Stimulated activated CD4-positive, alpha-beta T cell treated with anti-CD3 and anti-CD28 coated beads, Interleukin-2, amount 100 ng/mL, for 24 hours (primary cell): Measurements from ENCODE around the gene CLPTM1L.
"Not testable (repeated sequence)": the region's sequence is repeated elsewhere in the genome, so short reads cannot be mapped to it uniquely, and the experiment has no call there.

Experiments used
- DNase-seq, 2 donors: peaks; one replicate each; pipeline ENCODE4 v3.0.0-alpha.2; 2020

CLPTM1L gene

DNA sequence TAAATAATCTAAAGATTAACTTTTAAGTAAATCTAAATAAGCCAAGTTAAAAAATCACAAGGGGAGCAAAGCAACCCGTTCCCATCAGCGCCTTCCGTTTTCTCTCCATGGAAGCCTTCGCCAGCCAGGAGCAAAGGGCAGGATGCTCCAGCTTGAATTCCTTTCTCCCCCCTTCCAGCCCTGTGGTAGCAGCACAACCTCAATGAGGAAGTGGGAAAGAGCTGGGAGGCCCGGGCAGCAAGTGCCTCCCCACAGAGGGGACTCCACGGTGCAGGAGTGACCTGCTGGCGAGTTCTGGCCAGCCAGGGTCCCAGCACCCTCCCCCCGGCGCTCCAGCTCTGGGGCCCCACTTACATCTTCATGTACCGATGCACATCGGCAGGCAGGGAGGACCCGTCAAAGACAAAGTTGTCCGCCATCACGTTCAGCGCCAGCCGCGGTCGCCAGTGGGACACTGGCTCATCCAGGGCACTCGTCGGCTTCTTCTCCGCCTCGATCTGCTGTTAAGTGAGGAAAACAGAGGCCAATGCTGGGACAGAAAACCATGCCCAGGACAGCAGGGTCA lies 6.3 kb downstream of the CLPTM1L start:
- DNase-seq: no peak

DNA sequence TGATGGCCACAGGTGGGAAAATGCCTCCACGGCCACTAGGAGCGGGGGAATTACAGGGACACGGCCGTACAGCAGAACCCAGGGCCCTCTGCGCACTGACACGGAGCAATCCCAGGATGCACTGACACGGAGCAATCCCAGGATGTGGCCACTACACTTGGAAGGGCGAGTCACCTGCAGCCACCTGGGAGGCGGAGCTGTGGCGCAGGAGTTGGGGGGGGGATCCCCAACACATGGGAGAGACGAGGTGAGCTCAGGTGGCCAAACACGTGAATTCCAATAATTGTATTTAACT lies 6.8 kb downstream of the CLPTM1L start:
- DNase-seq: no peak

DNA sequence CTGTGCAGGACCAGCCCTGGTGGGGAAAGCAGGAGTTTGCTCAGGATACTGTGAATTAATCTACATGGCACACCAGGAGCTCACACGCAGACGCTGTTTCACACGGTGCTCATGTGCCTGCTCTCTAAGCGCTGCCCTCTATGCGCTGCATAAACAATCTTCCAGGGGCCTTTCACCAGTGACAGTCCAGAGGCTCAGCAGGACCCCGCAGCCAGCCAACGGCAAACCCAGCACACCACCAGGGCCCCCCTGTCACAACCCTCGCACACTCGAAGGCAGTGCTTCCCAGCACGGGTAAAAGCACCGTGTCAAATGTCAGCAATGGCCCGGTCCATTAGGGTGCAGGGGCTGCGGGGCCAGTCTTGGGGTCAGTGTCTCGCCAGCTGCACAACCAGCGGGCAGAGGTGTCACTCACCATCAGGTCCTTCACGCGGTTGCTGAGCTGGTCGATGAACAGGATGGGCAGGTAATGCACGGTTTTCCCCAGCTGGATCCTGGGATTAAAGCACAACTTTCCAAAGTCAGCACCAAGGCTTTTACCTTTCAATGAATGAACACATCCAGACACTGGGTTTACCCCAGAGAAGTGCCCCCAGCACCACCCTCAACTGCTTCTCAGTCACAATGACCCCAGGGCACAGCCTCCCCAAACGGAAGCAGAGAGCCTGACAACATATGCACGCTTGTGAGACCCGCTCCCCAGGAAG lies 7.3 kb downstream of the CLPTM1L start:
- no peak for DNase-seq

DNA sequence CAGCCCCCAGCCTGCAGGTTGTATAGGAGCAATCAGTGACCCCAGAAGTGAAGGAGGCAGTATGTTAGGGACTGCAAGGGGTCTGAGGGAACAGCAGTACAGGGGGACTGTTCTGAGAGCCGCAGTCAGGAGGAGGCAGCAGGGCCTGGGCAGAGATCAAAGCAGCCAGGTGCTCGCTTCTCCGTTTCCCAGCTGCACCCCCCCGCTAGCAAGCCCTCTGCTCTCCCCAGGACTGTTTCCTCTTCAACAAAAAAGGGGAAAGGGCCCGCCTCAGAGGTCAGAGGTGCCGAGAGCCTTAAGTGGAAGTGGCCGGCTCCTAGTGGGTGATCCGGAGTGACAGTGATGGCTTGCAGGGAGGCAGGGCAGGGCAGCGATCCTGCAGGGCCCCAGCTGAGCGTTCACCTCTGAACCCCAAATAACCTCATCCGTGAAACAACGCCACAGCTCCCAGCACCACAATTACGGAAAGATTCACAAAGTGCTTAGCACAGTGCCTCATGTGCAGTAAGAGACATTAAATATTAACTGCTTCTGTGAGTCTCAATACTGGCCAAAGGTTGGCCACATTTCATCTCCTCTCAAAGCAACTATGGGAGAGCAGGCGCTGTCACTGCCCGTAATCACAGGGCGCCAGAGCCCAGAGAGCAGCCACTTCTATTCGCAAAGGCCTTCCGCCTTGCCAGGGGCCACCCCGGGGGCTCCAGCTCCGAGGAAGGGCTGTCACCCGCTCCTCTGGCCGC lies 8.0 kb downstream of the CLPTM1L start:
- DNase-seq: no peak

DNA sequence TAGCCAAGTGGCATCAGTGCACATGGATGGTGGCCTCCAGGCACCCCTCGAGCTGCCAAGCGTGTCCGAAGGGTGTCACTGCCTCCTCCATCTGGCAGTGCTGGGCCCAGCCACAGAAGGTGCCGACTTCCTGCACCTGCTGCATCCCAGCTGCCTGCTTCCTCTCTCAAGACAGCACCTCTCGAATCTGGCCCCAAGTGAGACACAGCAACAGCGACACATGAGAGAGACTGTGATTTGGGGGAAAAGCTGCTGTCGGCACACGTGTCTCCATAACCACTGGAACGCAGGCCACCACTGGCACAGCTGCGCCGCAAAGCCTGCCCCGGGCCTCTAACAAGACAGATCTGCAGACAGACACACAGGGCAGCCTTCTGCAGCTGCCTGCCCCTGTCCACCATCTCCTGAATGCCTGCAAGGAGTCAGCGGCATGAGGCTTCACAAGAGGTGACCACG lies 8.8 kb downstream of the CLPTM1L start:
- no peak for DNase-seq

DNA sequence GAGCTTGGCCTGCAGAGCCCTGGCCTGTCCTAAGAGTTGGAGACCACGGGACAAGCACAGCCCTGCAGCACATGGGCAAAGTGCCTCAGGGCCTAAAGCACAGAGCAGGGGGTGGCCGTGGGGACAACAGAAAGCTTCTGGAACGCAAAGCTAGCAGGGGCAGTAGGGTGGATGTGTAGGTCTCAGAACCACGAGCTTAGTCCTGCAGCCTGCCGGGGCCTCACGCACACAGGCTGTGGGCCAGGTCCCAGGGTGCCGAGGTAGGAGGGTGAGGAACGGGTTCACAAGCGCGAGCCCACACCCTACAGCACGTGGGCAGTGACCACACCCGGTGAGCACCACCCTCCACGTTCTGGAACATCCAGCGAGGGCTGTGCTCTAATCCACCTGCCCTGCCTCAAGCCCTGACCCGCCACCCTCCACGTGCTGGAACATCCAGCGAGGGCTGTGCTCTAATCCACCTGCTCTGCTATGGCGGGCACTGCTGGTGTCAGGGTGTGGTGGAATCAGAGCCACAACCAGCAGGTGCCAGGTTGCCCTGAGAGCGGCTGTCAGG lies 9.3 kb downstream of the CLPTM1L start:
- no peak for DNase-seq

DNA sequence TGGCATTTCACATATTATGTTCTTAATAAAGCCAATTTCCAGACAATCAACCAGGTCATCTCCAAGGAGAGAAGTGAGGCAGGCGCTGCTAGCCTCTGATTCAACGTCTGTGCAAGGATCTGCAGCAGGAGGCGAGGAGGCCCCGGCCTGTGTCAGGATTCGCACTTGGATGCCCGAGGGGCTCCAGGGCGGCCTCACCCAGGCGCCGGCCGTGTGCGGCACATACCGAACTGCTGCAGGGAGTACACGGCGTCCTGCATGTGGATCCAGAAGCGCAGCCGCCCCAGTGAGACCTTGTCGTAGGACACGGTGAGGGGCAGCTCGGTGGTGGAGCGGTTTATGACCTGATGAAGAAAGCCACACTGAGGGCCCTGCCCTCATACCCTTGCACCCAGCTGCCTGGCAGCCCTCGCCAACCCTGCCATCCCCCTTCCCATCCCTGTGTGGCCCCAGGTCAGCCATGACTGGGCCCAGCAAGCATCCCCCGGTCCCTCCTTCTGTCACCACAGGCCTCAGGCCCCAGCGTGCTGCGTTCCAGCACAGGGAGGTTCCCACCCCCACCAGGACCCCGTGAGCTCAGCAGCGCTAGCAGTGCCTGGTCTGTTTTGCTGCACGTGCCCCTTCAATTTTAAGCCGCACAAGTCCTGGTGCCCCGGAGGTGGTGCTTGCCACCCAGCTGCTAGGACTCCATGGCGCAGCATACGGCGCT lies 9.9 kb downstream of the CLPTM1L start:
- DNase-seq: no peak

DNA sequence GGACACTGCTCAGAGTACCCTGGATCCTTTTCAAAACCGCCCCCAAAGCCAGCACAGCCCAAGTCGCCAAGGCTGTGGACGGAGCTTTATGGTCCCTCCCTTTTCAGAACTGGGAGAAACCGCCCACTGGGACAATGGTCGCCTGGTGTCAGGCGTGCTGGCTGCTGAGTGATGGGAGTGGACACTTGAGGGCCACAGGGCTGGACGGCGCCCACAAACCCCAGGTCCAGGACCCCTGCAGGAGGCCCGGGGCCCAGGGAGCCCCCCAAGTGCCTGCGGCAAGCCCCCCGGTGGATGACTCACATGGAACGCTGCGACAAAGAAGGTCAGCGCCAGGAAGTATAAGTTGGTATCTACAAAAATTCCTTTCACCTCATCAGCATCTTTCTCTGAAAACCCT lies 10.9 kb downstream of the CLPTM1L start:
- DNase-seq: no peak

DNA sequence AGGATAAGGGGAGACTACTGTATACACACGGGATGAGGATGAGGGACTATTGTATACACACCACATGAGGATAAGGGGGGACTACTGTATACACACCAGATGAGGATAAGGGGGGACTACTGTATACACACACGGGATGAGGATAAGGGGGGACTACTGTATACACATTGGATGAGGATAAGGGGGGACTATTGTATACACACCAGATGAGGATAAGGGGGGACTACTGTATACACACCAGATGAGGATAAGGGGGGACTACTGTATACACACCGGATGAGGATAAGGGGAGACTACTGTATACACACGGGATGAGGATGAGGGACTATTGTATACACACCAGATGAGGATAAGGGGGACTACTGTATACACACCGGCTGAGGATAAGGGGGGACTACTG lies 11.6 kb downstream of the CLPTM1L start:
- not testable (repeated sequence) for DNase-seq

DNA sequence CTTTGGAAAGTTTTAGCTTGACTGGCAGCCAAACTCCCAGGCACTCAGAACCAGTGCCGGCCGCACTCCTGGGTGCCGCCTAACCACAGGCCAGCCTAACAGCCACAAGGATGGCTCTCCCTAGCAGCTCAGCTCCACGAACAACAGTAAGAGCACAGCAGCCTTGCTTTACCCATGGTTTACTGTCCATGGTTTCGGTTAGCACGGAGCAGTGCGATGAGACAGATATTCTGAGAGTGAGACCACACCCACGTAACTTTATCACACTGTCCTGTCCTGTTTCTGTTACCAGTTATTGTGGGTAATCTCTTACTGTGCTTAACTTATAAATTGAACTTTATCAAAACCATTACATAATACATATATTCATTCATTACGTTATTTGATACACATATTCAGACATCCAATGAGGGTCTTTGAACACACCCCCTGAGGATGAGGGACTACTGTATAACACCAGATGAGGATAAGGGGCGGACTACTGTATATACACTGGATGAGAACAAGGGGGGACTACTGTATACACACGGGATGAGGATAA lies 12.4 kb downstream of the CLPTM1L start:
- no peak for DNase-seq

DNA sequence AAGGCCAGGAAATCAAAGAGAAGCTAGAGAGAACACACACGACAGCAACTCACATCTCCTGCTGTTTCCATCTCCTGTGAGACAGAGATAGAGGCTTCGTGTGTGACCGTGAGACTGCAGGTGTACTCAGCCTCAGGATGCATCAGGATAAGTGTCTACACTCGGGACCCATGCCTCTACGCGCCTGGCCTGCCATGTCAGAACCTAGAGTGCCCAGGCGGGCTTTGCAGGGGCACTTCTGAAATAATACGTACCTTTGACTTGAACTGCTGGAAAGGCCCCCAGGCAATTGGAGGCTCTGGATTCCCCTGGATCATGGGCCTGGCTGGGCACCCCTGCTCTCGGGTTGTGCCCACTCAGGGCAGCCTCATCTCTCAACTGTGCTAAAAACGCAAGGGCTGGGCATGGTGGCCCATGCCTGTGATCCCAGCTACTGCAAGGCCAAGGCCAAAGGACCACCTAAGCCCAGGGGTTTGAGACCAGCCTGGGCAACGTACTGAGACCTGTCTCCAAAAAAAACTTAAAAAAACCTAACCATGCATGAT lies 13.0 kb downstream of the CLPTM1L start:
- DNase-seq: no peak

DNA sequence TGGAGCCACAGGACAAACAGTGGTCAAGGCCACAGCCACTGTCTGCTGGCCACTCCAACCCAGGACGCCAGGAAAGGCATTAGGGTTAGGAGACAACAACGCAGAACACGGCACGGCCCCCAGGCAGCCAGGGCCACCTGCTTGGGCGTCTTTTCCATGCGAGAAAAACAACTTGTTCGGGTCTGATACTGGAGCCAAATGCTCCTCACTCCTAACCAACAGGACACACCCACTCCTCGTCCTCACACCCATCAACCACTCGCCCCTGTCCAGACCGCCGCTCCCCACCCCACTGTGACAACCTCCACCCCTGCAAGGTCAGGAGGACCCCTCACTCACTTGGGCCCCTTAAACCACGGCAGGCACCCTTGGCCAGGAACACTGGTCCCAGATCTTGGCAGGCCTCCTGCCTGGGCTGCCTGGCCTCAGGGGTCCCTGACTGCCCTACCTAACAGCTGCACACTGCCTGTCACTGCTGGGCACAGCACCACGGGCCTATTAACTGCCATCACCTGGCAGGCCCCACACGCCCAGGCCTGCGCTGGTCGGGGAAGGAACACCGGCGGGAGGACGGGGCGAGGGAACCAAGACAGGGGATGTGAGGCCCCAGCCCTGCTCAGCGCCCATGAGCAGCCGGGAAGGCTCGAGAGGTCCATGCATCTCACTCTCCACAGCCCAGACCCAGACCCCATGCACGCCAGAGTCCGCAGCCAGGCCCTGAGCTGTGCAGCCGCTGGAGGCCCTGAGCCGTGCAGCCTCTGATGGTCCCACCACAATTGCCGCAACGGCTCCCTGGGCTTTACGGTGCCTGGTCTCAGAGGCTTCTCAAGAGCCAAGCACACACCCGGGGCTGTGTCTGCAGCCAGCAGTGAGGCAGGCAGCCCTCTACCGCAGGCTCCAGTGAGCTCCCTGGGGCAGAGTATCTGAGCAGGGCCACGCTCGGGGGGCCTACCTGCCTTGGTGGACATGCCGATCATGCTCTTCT lies 13.8 kb downstream of the CLPTM1L start:
- no peak for DNase-seq

DNA sequence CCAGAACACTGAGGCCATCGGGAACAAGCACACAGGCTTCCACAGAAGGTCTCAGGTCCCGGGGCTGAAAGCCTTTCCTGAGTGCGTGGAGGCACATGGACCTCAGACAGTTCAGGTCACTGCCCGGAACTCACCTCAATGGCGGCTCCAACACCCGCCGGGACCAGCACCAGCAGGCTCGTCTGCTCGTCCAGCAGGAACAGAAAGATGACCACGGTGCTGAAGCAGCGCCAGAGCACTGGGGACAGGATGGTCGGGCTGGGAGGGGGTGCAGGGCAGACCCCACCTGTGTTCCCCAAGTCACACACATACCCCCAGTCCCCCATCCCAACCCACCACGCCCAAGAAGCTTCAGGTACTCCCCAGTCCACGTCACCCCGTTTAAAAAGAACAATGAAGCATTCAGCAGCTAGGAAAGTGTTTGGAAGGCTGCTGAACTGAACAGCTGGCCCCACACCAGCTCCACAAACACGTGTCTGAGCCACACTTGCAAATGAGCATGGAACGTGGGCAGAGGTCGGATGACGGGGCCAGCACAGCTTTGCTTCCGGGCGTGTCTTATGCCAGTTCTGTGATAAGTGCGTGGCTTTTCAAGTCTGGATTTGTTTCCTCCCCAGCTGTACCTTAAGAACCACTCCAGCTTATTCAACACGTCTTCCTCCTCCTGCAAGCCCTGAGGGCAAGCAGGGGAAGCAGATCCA lies 14.6 kb downstream of the CLPTM1L start:
- no peak for DNase-seq

DNA sequence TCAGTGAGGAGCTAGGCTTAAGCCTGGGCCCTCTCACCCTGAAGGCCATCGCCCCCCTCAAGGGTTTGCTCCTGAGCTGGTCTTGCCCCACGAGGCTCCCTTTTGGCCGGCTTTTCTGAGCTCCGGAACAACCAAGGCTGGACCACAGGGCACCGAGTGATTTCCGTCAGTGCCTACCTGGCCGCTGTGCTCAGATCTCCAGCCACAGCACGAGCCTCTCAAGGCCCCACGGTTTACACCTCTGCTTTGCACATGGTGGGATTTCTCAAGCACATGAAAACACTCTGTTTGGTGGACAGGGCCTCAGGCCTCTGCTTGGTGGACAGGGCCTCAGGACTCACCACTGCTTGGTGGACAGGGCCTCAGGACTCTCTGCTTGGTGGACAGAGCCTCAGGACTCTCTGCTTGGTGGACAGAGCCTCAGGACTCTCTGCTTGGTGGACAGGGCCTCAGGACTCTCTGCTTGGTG lies 15.8 kb downstream of the CLPTM1L start:
- no peak for DNase-seq

DNA sequence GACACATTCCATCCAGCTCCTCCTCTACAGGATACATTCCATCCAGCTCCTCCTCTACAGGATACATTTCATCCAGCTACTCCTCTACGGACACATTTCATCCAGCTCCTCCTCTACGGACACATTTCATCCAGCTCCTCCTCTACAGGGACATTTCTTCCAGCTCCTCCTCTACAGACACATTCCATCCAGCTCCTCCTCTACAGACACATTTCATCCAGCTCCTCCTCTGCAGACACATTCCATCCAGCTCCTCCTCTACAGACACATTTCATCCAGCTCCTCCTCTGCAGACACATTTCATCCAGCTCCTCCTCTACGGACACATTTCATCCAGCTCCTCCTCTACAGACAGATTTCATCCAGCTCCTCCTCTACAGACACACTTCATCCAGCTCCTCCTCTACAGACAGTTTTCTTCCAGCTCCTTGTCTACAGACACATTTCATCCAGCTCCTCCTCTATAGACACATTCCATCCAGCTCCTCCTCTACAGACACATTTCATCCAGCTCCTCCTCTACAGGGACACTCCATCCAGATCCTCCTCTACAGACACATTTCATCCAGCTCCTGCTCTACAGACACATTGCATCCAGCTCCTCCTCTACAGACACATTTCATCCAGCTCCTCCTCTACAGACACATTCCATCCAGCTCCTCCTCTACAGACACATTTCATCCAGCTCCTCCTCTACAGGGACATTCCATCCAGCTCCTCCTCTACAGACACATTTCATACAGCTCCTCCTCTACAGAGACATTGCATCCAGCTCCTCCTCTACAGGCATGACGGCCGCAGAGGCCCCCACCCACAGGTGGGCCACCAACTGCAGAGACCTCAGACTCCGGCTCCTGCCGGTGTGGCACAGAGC lies 16.4 kb downstream of the CLPTM1L start:
- DNase-seq: not testable (repeated sequence)

DNA sequence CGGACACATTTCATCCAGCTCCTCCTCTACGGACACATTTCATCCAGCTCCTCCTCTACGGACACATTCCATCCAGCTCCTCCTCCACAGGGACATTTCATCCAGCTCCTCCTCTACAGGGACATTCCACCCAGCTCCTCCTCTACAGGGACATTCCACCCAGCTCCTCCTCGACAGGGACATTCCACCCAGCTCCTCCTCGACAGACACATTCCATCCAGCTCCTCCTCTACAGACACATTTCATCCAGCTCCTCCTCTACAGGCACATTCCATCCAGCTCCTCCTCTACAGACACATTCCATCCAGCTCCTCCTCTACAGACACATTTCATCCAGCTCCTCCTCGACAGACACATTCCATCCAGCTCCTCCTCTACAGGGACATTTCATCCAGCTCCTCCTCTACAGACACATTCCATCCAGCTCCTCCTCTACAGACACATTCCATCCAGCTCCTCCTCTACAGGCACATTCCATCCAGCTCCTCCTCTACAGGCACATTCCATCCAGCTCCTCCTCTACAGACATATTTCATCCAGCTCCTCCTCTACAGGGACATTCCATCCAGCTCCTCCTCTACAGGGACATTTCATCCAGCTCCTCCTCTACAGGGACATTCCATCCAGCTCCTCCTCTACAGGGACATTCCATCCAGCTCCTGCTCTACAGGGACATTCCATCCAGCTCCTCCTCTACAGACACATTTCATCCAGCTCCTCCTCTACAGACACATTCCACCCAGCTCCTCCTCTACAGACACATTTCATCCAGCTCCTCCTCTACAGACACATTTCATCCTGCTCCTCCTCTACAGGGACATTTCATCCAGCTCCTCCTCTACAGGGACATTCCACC lies 17.8 kb downstream of the CLPTM1L start:
- DNase-seq: not testable (repeated sequence)

DNA sequence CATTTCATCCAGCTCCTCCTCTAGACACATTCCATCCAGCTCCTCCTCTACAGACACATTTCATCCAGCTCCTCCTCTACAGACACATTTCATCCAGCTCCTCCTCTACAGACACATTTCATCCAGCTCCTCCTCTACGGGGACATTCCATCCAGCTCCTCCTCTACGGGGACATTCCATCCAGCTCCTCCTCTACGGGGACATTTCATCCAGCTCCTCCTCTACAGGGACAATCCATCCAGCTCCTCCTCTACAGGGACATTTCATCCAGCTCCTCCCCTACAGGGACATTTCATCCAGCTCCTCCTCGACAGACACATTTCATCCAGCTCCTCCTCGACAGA lies 18.4 kb downstream of the CLPTM1L start:
- not testable (repeated sequence) for DNase-seq

DNA sequence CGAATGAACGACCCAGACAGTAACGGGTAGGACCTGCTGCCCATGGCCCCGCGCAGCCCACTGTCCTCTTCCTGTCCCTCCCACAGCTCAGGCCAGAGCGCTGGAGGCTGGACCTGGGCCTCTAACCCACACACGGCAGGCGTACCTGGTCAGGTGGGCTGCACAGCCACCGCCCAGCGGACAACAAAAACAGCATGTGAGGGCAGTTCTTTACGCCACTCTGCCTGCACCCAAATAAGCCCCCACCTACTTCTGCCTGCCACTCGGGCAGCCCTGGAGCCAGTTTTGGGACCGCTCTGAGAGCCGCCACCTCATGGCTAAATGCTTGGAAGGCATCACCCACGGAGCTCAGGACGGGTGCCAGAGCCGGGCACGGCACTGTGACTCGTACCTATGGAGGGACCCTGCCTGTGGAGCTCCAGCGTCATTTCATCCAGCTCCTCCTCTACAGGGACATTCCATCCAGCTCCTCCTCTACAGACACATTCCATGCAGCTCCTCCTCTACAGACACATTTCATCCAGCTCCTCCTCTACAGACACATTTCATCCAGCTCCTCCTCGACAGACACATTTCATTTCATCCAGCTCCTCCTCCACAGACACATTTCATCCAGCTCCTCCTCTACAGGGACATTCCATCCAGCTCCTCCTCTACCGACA lies 18.9 kb downstream of the CLPTM1L start:
- no peak for DNase-seq
